GM12892 (cell line): ENCODE data around the gene EYS.
"Not testable (repeated sequence)": the region's sequence is repeated elsewhere in the genome, so short reads cannot be mapped to it uniquely, and the experiment has no call there.

Experiments
- POLR2A ChIP-seq: IDR thresholded peaks from 2 replicates; pipeline ENCODE4 v1.6.1; 2011; ENCODE audit warnings: low read depth, low read length, control low read depth
- POLR2AphosphoS5 ChIP-seq: IDR thresholded peaks from 2 replicates; pipeline ENCODE4 v1.6.1; 2011; ENCODE audit warnings: low read depth, low read length, control low read depth
- TAF1 ChIP-seq: IDR thresholded peaks from 2 replicates; pipeline ENCODE4 v1.6.1; 2011; ENCODE audit warnings: low read depth, mild to moderate bottlenecking, control low read depth, low read length, borderline replicate concordance

GRCh38 chr6:63757275-63757674, 1949.8 kb downstream of the EYS start:
- not testable (repeated sequence) for TF ChIP-seq POLR2A, POLR2AphosphoS5, TAF1
